HCEC 1CT (cell line): ENCODE measurements around the gene HM13.
A peak's percentile ranks its signal among the peaks of the same experiment; 100 is the strongest.
"Not testable (repeated sequence)": the region's sequence is repeated elsewhere in the genome, so short reads cannot be mapped to it uniquely, and the experiment has no call there.

Source experiments
- DNase-seq: peaks from one replicate; pipeline ENCODE4 v3.0.0-alpha.2; 2017

The HM13 gene

DNA sequence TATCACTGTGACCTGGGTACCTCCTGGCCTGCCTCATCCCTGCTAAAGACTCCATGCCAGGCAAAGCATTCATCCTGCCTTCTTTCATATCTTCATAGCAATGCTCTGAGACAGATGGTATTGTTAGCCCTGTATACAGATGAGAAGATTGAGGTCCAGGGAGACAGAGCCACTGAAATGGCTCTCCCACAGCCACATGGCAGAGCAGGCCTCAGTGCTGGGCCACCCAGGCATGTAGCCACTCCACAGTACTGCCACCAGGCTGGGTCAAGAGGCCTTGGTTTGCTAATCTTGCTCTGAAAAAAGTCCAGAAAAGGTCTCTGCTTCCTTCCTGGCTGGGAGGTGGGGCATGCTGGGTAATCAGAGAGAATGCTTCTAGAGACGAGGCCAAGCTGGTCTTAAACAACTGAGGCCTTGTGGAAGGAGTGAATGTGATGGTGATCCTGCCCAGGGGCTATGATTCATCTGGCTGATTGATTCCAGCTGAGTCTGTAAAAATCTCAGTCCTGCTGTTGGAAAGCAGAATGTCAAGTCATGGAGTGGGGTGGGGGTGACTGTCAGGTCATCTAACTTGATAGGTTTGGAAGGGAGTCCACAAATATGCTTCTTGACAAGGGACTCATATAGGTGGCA lies 29.8 kb downstream of the HM13 start:
- peak; percentile 91 for DNase-seq

DNA sequence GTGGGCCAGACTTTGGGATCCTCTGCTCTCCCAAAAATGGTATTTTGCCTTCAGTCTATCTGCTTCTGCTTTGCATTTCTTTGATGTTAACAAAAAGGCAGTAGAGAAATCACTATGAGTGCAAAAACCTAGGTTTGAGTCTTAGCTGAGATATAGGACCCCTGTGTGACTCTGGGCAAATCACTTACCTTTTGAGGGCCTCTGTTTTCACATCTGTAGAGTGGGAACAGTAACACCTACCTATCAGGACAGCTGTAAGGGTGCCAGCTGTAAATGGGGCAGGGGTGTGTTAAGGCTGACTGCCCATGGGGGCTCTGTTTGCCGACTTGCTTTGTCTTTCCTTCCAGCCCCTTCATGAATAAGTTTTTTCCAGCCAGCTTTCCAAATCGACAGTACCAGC lies 30.4 kb downstream of the HM13 start:
- no peak for DNase-seq

DNA sequence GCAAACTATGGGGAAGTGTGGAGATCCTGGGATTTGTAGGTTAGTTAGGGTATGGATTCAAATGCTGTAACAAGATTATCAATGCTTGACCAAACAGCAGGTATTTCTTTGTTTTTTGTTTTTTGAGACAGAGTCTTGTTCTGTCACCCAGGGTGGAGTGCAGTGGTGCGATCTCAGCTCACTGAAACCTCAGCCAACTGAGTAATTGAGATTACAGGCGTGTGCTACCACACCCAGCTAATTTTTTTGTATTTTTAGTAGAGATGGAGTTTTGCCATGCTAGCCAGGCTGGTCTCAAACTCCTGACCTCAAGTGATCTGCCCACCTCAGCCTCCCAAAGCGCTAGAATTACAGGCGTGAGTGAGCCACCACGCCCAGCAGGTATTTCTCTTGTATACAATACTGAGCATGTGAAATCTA lies 31.4 kb downstream of the HM13 start:
- DNase-seq: not testable (repeated sequence)

DNA sequence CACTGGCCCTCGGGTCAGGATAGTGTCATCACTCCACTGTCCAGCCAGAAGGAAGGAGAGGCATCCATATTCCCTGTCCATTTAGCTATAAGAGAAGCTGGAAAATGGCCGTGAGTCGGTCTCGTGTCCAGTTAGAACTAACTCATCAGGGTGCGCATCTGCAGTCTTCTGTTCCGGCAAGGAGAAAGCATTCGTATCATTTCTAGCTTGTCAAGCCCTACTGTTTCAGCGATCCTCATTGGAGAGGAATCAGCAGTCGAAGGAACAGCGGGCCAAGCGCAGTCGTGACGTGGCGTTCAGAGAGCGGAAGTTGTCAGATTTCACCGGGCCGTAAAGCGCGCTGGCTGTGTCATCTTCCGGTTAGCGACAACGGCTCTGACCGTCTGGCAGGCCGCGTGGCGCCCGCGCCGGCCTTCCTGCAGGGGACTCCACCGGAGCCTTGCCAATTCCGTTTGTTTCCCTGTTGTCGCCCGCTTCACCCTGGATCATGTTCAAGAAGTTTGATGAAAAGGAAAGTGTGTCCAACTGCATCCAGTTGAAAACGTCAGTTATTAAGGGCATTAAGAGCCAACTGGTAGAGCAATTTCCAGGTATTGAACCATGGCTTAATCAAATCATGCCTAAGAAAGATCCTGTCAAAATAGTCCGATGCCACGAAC lies 32.9 kb downstream of the HM13 start:
- peak; percentile 86 for DNase-seq

DNA sequence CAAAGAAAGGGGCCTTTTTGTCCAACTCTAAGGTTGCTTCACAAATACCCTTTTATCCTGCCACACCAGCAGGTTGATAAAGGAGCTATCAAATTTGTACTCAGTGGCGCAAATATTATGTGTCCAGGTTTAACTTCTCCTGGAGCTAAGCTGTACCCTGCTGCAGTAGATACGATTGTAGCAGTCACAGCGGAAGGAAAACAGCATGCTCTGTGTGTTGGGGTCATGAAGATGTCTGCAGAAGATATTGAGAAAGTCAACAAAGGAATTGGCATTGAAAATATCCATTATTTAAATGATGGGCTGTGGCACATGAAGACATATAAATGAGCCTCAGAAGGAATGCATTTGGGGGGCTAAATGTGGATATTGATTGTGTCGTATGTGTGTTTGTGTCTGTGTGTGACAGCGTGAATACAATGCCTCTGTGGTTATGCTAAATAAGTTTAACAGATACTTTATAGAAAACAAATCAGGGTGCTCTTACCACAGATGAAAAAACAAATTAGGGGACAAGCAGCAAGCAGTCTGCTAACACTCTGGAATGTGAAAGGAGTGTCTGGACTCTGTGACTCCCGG lies 33.6 kb downstream of the HM13 start:
- DNase-seq: no peak

DNA sequence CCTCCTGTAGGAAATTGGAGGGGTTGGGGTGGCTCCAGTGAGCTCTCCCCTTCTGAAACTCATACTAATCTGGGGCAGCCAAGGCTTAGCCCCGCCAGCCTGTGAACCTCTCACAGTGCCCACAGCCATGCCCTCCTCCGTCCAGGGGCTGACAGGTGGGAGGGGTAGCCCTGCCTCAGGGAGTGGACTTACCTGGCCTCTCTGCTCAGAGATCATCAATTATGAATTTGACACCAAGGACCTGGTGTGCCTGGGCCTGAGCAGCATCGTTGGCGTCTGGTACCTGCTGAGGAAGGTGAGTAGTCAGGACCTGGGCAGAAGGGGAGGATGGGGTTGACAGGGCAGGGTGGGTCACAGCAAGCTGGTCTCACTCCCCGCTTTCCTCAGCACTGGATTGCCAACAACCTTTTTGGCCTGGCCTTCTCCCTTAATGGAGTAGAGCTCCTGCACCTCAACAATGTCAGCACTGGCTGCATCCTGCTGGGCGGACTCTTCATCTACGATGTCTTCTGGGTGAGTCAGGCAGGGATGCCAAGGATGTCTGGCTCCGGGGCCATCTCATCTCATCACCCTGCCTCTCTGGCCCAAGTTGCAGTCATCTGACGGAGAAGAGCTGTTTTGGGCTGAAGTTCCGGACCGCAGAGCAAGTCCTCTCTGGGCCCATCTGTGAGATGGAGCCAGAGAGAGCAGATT lies 34.7 kb downstream of the HM13 start:
- no peak for DNase-seq

DNA sequence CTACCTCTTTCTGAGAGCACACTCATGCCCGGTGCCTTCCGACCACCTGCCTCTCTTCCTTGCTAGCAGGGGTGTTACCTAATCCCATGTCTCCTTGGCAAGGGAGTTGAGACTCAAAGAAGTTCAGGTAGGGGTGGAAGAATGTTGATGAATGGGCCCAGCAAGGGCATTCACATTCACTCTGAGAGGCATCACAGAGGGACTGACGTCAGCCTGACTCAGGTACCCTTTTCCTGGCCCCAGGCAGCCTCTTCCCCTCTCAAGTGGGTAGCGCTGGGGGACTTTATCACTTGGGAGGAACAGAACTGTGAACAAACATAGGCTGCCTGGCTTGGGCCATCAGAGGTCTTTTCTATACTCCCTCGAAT lies 35.3 kb downstream of the HM13 start:
- no peak for DNase-seq

DNA sequence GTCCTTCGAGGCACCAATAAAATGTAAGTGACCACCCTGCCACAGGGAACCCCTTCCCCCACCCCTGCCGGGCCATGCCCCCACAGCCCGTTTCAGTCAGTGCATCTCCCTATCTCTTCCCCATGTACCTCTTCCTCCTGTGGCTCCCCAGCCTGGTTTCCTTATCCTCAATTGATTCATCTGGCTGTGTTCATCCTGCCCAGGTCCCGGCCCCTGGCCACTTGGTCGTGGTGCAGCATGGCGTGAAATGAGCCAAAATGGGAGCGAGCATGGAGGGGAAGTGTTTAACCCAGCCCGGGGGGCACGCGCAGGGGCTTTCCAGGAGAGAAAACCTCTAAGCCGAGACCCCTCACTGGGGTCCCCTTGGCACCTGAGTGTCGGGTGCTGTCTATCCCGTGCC lies 35.9 kb downstream of the HM13 start:
- DNase-seq: no peak

DNA sequence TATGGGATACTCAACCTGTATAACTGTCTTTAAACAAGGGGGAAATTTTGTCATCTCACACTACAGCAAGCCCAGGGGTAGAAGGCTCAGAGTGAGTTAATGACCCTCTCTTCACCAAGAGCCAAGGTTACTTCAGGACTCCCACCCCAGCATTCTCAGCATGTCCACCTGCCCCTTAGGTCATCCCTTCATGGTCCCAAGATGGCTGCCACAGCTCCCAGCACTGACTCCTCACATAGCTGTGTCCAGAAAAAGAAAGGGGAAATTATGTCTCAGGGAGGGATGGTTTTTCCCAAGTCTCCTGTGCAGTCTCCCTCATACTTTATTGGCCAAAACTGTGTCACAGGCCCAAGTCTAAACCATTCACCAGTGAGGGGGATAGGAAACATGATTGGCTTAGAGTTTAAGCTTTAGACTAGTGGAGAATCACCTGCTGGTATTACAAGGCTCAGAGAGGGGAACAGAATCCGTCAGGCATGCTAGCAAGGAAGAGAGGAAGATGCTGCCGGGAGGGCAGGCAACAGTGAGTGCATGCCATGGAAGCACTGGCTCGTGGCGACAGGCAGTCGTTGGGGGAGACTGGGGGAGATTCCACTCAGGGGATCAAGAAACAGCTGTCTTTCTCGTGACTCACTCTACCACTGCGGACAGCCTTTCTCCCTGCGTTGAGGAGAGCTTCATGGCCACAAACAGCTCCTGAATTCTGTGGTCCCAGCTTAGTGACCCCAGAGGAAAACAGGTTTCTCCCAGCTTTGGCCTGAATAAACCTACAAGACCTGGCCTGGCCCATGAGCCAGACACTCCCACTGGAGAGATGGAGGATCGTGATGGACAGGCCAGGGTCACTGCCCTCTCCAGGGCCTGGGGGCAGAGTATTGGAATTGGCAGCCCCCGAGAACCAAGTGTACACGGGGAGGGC lies 37.2 kb downstream of the HM13 start:
- DNase-seq: no peak

DNA sequence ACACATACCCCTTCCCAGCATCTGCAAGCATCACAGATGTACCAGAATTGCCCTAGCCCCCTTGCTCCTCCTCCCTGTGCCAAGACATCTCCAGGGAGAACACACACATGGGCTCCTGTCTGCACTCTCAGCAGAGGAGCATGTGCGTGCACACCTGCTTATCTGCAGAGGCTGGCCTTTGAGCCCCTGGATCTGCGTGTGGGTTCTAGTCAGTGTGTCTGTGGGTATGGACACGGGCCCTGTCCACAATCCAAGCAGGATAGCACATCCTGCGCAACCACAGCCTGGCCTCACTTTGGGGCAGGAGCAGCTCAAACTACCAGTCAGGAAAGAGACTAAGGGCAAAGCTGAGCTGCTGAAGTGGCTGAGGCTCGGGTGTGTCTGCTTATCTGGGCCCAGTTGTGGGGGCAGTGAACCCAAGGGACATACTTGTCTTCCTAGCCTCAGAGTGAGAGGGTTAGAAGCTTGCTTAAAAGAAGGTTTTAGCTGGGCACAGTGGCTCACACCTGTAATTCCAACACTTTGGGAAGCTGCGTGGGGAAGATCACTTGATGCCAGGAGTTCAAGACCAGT lies 41.0 kb downstream of the HM13 start:
- DNase-seq: no peak

DNA sequence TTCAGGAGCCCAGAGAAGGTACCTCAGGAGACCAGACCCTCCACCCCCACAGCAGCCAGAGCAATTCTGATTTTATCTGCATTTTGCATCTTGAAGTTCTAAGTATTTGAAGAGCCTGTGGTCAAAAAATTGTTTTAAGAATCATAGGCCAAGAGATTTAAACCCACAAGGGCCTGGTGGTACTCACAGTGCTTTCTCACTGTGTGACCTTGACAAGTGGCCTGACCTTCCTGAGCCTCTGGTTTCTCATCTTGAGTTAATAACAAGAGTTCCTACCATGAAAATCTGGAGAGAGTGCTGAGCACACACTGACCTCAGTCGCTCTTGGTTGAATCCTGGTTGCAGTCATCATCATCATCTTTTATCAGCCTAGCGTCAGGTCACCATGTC lies 45.5 kb downstream of the HM13 start:
- DNase-seq: no peak

DNA sequence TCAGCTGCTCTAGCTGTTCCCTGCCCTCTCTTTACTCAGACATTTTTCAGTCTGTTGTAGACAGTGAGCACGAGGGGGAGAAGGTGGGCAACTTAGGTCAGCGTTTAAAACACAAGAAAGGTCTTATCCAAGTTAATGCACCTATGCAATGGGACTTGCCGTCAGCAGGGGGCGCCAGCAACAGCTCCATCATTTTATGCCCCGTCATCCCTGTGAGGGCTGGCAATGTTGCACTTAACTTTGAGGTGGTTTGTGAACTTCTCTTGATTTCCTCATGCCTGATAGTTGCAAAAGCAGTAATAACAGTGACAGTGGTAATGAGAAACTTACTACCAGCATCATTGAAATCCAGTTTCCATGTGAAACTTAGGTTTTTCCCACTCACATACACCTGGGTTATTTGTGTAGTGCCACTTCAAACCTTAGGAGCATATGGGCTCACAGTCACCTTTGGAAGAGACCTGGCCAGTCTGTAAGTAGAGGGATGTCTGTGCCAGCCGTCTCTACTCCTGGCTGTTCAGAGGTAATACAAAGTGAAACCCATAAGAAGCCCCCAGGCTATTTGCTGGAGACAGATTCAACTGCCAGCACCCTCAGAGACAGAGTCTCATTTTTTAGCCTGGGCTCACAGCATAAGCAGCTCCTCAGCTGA lies 46.0 kb downstream of the HM13 start:
- peak; percentile 74 for DNase-seq

DNA sequence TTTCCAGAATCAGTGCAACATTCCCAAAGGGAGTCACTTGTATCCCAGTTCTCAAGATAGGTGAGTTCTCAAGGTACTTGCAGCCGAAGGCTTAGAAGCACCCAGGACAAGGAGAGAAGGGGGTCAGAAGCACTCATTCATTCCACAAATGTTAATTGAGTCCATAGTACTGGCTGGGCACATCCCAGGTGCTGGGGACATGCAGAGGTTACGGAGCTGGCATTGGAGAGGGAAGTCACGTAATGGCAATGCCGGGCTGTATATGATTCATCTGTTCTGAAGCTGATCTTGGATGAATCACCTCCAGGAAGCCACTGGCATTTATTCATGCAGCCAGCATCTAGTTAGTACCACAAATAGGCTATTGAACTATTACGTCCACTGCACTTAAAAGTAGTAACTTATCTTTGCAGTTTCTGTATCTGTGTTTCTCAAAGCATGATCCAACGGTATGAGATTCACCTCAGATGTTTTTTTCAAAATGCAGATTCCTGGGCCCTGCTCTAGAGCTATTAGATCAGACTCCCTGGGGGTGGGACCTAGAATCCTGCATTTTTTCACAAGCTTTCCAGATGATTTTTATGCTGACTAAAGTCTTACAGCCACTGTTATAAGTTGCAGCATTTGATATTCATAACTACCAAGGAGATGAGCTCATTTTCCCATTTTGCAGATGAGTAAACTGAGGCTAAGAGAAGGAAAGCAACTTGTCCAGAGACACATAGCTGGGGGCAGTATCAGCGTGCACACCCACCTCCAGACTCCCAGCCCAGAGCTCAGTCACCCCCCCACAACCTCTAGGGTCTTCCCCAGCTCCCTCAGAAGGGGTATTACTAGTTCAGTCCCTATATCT lies 46.7 kb downstream of the HM13 start:
- DNase-seq: peak; percentile 96

DNA sequence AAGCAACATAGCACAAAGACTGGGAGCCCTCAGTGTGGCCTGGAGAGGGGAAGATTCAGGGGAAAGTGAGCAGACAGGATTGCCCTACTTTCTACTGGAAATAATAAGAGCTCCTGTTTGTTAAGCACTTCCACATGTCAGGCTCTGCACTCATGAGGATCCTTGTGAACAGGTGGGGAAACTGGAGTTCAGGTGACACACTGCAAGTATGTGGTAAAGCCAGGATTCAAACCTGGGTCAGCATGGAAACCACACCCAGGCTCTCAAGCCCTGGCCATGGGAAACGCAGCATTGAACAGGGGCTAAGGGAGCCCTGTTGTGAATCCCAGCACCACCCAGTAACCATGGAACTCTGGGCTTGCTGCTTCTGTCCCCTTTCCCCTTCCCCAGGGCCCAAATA lies 48.0 kb downstream of the HM13 start:
- no peak for DNase-seq

DNA sequence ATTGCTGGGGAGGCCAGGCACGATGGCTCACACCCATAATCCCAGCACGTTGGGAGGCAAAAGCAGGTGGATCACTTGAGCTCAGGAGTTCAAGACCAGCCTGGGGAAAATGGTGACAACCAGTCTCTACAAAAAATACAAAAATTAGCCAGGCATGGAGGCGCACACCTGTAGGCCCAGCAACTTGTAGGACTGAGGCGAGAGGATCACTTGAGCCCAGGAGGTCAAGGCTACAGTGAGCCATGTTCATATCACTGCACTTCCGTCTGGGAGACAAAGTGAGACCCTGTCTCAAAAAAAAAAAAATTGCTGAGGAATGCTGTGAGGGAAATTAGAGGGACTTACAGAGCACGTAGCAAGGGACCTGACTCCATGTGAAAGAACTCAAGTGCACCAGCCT lies 50.0 kb downstream of the HM13 start:
- DNase-seq: no peak

DNA sequence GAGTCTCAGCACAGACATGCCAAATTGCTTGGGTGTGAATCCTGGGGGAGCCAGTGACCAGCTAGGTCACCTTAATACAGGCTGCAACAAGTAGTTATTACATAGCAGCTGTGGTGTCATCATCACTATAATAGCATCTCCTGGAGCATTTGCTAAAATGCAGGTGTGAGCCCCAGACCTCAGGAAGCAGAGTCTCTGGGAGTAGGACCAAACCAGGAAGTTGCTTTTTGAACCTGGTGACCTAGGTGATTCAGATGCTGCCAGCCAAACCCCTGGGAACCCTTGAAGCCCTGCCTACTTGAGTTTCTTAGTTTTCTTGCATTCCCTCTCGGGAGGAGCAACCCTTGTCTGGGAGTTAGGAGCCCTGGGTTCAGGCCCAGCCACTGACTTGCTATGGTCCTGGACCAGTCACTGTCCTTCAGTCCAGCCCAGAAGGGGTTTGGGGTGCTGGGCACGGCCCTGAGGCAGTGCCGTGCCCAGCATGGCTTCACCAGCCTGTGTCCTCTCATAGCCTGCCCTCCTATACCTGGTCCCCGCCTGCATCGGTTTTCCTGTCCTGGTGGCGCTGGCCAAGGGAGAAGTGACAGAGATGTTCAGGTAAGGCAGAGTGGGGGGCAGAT lies 51.6 kb downstream of the HM13 start:
- no peak for DNase-seq

DNA sequence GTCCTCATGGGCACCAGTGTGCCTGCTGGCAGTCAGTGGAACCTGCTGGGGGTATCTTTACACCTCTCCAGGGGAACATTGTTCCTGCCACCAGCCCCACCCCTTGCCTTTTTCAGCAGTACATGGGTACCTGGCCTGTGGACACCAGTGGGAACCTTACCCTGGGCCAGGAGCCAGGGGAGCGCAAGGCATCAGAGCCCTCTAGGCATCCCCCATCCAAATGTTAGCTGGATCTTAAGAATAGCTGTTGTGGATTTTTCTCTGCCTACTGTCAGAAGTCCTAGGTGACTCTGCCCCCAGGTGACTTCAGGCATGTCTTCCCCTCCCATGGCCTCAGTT lies 52.0 kb downstream of the HM13 start:
- no peak for DNase-seq

DNA sequence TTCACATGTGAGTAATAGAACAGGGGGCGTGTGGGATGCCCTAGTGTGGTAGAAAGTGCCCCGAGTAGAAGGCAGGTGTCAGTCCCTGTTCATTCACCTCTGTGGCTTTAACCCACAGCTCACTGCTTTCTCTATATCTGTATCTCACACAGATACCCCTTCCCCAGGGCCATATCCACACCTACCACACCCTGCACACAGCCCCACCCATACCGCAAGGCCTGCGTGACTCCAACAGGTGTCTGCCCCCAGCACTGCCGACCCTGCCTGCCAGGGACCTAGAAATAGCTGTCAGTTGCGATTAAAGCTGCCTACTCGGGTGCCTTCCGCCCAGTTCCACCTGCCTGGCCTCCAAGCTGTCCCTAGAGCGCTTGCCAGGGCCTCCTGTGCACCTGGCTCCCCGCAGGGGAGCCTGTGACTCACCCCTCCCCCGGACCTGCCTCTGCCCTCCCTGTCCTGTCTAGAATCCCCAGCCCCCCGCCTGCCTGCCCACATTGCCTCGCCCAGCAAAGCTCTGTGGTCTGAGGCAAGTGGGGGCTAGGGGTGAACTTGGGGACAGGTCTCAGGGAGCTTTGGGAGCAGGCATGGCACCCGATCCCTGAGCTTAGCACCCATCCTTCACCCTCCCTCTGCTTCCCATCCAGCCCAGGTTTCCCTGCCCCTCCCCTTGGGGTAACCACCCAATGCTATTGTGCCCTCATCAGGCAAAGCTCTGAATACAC lies 52.6 kb downstream of the HM13 start:
- no peak for DNase-seq

DNA sequence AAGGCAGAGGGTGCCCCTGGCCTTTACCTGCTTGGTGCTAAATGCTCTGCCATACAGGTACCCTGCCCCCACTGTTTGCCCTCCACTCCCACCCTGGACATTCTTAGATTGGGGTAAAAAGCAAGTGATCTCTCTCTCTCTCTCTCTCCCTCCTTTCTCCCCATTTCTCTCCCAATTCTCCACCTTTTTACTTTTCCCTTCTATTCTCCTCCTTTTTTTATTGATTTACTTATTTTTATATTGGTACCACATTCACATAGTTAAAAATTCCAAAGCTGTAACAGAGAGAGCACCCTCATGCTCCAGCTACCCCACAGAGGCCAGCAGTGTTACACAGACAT lies 53.1 kb downstream of the HM13 start:
- no peak for DNase-seq

DNA sequence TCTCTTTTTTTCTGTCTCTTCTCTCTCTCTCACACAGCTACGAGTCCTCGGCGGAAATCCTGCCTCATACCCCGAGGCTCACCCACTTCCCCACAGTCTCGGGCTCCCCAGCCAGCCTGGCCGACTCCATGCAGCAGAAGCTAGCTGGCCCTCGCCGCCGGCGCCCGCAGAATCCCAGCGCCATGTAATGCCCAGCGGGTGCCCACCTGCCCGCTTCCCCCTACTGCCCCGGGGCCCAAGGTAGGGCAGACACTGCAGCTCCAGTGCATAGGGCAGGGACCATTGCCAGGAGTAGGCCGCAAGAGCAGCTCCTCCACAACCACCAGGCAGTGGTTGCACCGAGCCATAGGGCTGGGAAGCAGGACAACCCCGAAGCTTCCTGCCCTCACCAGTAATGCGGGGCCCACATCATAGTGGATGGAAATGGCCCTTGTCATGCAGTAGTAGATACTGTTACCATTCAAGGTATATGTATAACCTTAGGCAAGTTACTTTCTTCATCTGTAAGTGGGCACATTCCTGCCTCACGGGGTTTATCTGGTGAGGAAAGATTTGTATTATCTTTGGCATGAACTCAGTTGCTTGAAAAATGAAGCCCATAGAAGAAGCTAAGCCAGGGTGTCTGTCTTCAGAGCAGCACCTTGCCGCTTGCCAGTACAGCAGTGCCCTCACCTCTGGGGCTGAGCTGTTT lies 53.9 kb downstream of the HM13 start:
- DNase-seq: no peak
